PFSK-1 (cell line): ENCODE measurements around the gene SLAMF9.

Experiments used
- FOXP2 ChIP-seq: optimal IDR thresholded peaks from 2 replicates; pipeline ENCODE3; 2011; ENCODE audit warnings: borderline replicate concordance, control low read depth, inconsistent platforms; ENCODE audit not compliant: insufficient read depth; ENCODE audit errors: extremely low read length, extremely low read depth
- POLR2AphosphoS5 ChIP-seq: IDR thresholded peaks from 2 replicates; pipeline ENCODE4 v1.6.1; 2012; ENCODE audit warnings: low read depth, mild to moderate bottlenecking, control low read depth, low read length, moderate library complexity
- REST ChIP-seq, 2 experiments: IDR thresholded peaks; 2 replicates each; pipeline versions ENCODE4 v1.6.1 to v1.8.0; 2011 to 2012; ENCODE audit warnings: low read depth in 2 of 2, low read length in 2 of 2, control low read depth in 1 of 2, inconsistent platforms in 1 of 2, mild to moderate bottlenecking in 1 of 2, moderate library complexity in 1 of 2; ENCODE audit not compliant: insufficient read depth in 1 of 2
- SIN3A ChIP-seq: IDR thresholded peaks from 2 replicates; pipeline ENCODE4 v1.6.1; 2012; ENCODE audit warnings: mild to moderate bottlenecking, low read length, moderate library complexity, borderline replicate concordance; ENCODE audit not compliant: insufficient read depth
- TAF1 ChIP-seq: IDR thresholded peaks from 2 replicates; pipeline ENCODE4 v1.6.1; 2012; ENCODE audit warnings: low read length, control low read depth, borderline replicate concordance; ENCODE audit not compliant: insufficient read depth

- TF ChIP-seq TAF1 (no peak), SIN3A (no peak), POLR2AphosphoS5 (no peak), REST (IDR thresholded peaks at IDR 0.05; ENCODE audit: insufficient read depth in 1 of 2, low read depth in 2 of 2, low read length in 2 of 2) (no peak), FOXP2 (no peak)
These were observed 17.6 kb downstream of the SLAMF9 start for GRCh38 chr1:159936273-159936904.
